Measurements from ENCODE around the gene TTC23L.

TTC23L gene

DNA sequence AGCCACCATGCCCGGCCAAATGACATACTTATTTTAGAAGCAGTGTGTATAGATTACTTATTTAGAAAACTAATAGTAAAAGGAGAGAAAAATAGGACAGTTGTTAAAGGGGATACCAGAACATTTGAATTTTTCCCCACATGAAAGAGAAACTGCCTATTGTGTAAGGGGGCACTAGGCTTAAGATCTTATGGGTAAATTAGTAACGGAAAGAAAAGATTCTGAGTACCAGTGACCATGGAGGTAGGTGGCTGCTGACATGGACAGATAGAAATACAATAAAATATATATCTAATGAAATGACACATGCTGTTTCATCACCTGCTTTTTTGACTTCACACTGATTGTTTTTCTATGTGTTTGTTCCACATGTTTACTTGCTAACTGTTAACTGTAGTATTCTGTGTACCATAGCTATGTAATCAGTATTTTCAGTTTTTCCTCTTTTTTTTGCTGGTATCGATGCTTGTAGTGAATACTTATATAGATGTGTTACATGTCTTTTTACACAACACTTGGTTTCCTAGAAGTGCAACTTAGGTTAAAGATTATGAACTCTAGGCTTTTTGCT, 87.4 kb downstream of the TTC23L start:
- DNase-seq, result no peak

DNA sequence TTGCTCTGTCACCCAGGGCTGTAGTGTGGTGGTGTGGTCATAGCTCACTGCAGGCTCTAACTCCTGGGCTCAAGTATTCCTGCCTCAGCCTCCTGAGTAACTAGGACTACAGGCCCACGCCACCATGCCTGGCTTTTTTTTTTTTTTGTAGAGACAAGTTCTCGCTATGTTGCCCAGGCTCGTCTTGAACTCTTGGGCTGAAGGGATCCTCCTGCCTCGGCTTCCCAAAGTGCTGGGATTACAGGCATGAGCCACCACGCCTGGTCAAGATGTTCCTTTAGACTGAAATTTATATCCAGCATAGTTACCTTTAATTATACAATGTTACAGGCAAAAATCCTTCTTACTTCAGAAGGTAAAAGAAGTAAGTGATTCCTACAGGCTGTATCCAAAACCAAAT, 88.8 kb downstream of the TTC23L start:
- DNase-seq, result no peak

- DNase-seq, result no peak
Measured at GRCh38 chr5:34928267-34928666, 89.3 kb downstream of the TTC23L start.

DNA sequence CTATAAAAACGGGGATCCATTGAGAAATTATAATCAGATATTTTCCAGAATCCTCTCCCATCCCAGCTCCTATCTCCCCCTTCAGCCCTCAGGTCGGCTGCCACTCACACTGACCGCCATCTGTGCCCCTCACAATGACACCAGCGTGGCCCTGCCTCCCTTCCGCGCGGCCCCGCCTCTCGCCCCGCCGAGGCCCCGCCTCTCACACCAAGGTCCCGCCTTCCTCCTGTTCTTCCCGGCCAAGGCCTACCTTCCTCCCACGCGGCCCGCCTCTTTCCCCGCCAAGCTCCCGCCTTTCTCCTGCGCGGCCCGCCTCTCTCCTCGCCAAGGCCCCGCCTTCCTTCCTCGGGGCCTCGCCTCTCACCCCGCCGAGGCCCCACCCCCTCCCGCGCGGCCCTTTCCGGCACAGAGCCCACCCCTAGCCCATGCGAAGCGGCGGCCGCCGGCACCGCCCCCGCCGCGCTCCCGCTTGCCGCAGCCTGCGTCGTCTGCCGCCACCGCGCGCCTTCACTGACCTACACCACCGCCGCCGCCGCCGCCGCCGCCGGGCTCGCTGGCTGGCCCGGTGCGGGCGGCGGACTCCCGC, 90.3 kb downstream of the TTC23L start, which contains the start of gene DNAJC21:
Gene DNAJC21 (plus strand): TSS at position 426 of the 586 bp plus-strand sequence. CDS start 261 bp downstream, outside the sequence.
- DNase-seq, result peak; percentile 99

GRCh38 chr5:34929720-34930461, 90.9 kb downstream of the TTC23L start:
- peak; percentile 65 for DNase-seq

GRCh38 chr5:34930462-34930844, 91.5 kb downstream of the TTC23L start:
- no peak for DNase-seq

- DNase-seq, result no peak
Measured at GRCh38 chr5:34930870-34931269, 91.9 kb downstream of the TTC23L start.

- no peak for DNase-seq
Measured at GRCh38 chr5:34932947-34933346, 94.0 kb downstream of the TTC23L start.

DNA sequence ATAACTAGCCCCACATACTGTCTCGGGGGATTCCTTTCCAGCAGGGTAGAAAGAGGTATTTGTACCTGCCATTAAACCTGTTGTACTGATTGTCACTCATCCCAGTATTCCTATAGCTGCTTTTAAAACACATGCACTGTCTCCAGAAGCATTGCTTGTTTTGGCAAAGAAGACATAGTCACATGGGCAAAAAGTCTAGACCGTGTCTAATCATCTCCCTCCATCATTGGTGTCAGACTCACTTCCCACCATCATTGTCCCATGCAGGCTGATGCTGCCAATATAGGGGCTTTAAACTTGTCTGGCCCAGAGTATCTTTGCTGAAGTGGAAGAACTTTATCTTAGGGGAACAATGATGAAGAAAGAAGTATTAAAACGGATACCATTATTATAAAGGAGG, 103.0 kb downstream of the TTC23L start:
- DNase-seq, result no peak

- no peak for DNase-seq
Measured at GRCh38 chr5:34944044-34944443, 105.1 kb downstream of the TTC23L start.

- DNase-seq, result no peak
Measured at GRCh38 chr5:34944460-34945047, 105.6 kb downstream of the TTC23L start.

Data from SHP77 treated with DMSO at 0.1 percent for 48 hours (cell line).